Mammary epithelial cell (primary cell): ENCODE results near the gene RNF175.

Experiments
- EZH2 ChIP-seq: IDR thresholded peaks from 2 replicates; pipeline ENCODE4 v1.6.1; 2012; ENCODE audit warnings: low read length, inconsistent platforms, borderline replicate concordance
- TF ChIP-seq, protein P1 (sequence below), 2 donors: IDR thresholded peaks in 1 of 2; conservative IDR thresholded peaks in 1 of 2; 2 replicates each; pipeline ENCODE4 v1.5.1; 2011 to 2012; ENCODE audit warnings: inconsistent platforms in 2 of 2, low read length in 2 of 2, mild to moderate bottlenecking in 2 of 2, control low read depth in 1 of 2, low read depth in 1 of 2; ENCODE audit not compliant: insufficient read depth in 1 of 2; ENCODE audit errors: extremely low read depth in 1 of 2

DNA sequence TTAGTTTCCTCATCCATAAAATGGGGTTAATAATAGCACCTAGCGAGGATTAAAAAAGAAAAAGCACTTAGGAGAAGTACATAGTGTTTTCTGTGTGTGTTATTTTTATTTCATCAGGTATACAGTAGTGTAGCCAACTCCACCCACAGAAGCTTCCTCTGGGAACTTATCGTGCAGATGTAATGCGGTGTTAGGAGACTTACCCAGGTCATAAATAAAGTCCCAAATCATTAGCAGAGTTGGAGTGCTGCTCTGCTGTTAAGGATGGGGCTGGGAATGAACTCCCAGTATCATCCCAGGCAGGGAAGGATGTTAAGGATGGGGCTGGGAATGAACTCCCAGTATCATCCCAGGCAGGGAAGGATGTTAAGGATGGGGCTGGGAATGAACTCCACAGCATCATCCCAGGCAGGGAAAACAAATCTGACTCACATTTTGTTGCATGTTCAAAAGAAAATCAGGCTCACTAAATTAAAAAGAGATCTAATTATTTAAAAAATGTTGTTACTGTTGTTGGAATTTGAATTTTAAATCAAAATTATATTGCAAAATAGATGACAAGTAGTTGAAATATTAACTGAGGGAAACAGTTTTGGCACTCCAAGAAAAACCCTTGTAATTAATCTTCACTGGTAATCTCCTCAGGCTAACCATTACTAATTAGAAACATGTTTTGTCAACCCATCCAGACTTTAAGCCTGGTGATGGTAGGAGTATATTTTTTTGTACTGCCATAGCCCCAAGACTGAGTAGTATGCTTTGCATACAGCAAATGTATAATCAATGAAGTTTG is 39.3 kb upstream of the RNF175 start:
- TF ChIP-seq, protein P1, sequence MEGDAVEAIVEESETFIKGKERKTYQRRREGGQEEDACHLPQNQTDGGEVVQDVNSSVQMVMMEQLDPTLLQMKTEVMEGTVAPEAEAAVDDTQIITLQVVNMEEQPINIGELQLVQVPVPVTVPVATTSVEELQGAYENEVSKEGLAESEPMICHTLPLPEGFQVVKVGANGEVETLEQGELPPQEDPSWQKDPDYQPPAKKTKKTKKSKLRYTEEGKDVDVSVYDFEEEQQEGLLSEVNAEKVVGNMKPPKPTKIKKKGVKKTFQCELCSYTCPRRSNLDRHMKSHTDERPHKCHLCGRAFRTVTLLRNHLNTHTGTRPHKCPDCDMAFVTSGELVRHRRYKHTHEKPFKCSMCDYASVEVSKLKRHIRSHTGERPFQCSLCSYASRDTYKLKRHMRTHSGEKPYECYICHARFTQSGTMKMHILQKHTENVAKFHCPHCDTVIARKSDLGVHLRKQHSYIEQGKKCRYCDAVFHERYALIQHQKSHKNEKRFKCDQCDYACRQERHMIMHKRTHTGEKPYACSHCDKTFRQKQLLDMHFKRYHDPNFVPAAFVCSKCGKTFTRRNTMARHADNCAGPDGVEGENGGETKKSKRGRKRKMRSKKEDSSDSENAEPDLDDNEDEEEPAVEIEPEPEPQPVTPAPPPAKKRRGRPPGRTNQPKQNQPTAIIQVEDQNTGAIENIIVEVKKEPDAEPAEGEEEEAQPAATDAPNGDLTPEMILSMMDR (conservative IDR thresholded peaks at IDR 0.05 in 1 of 2, IDR thresholded peaks at IDR 0.05 in 1 of 2; ENCODE audit: extremely low read depth in 1 of 2, insufficient read depth in 1 of 2, low read depth in 1 of 2, low read length in 2 of 2): no peak
- TF ChIP-seq EZH2: no peak
